GM12892 (cell line): ENCODE measurements around the gene CDH23.

Experiments used
- POLR2A ChIP-seq: IDR thresholded peaks from 2 replicates; pipeline ENCODE4 v1.6.1; 2011; ENCODE audit warnings: low read depth, low read length, control low read depth
- POLR2AphosphoS5 ChIP-seq: IDR thresholded peaks from 2 replicates; pipeline ENCODE4 v1.6.1; 2011; ENCODE audit warnings: low read depth, low read length, control low read depth

- no peak for TF ChIP-seq POLR2AphosphoS5
- TF ChIP-seq POLR2A, result no peak
Measured at GRCh38 chr10:71635251-71635866, 238.6 kb downstream of the CDH23 start.
